Measurements from ENCODE around the gene CKLF.

Gene CKLF

GRCh38 chr16:66519482-66520373 lies 32.6 kb upstream of the CKLF start:
- DNase-seq, result no peak

GRCh38 chr16:66520406-66521170 lies 31.8 kb upstream of the CKLF start:
- DNase-seq, result no peak

GRCh38 chr16:66521252-66521713 lies 31.1 kb upstream of the CKLF start:
- DNase-seq, result no peak

DNA sequence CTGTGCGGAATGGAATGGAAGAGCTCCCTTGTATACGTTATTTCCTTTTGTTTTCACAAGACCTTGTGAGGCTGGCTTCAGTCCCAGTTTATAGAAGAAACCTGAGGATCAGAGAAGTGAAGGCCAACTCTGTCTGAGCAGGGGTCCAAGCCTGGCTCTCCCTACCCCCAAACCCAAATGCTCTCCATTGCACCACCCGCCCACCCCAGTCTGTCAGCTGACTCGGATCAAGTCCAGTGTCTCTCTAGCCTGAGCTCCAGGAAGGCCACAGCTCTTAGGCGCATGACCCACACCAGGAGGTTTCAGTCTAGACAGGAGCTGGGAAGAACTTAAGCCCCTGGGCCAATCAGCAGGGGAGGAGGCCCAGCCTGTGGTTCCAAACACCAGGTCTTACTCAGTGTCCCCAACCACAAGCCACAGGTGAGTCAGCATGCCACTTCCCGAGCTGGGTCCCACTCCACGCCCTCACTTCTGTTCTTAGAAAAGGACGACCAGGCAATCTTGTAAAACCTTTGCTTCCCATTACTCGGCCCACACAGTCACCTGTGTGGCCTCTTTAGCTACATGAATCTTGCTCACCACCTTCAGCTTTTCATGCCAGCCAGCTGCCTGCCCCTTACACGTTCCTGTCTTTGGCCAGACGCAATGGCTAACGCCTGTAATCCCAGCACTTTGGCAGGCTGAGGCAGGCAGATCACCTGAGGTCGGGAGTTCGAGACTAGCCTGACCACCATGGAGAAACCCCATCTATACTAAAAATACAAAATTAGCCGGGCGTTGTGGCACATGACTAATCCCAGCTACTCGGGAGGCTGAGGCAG lies 30.2 kb upstream of the CKLF start:
- DNase-seq, result no peak

- no peak for DNase-seq
Observed at GRCh38 chr16:66522816-66523590, 29.4 kb upstream of the CKLF start.

DNA sequence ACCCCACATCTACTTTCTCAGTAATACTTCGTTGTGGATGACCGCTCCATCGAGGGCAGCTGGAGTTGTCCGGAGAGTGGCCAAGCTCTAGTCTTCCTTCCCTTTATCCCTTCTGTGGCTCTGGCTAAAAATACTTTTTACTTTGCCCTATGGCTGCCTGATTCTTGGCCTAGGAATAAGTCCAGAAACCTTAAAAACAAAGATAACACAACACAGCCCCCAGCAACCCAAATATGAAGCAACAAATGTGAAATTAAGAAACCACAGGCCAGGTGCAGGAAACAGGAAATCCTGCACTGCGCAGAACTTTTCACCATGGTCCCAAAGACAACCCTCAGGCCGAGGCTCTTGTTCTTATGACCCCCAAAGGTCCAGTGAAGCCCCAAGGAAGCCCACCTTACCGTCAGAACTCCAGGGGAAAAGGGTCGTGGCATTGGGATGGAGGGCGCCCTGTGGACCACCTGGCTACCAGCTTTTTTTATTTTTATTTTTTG lies 28.5 kb upstream of the CKLF start:
- no peak for DNase-seq

- no peak for DNase-seq
Observed at GRCh38 chr16:66524601-66525164, 27.7 kb upstream of the CKLF start.

DNA sequence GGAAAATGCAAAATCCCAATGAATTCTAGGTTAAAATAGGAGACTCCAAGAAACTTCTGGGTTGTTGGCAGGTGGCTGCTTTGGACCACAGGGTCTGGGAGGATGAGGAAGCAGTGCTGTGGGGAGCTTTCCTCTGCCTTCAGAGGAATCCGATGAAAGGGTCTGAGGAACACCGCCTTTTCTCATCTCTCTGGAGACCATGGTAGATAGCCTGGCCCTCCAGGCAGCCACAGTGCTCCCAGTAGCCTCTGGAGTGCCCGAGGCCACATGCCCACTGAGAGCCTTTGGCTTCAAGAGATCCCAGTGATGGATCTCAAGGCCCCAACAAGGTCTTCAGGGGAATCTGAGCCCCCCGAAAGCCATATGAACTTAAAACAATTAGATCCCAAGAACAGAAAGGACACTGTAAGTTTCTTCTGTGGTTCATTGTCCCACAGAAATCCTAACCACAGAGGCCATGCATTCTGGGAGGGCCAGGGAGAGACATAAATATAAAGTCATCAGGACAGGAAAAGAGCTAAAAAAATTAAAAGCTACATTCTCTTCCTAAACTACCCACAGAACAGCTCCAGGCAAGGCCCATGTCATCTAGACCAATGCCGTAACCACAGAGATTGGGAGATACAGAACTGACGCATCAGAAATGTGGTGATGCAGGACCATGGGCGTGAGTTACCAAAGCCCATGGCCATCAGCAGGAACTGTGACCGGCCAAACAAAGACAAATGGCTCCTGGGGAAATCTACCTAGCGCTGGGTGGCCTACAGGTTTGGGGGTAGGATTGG lies 26.8 kb upstream of the CKLF start:
- no peak for DNase-seq

DNA sequence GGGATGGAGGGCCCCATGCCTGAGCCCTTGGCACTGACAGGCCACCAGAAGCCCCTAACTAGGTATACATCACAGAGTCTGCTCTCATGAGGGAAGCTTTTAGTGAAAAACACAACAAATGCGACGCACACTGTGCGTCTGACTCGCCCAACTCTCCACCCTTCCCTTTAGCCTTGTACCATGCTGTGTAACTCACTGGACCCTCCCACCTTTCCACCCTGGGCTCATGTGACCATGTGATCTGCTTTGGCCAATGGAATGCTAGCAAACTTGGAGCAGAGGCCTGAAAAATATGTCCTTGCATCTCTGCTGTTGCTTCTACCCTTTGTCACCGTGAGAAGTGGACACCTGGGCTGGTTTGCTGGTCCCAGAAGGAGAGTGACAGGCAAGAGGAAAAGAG lies 24.1 kb upstream of the CKLF start:
- DNase-seq, result no peak

DNA sequence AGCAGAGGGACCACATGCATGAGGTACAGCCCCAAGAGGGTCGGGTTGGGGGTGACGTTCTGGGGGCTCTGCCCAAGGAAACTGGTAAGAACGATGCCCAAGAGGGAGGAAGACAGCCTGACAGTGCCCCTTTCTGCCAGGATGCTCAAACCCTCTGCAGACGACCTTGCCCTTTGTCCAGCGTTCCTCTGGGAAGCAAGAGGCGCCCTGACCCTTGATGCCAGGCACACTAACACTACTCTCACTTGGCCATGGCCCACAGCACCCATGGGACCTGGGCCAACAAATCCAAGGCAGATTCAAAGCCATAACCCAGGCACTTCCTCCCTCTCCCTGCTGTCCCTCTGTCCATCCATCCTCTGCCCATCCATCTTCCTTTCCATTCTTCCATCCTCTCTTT lies 22.9 kb upstream of the CKLF start:
- DNase-seq, result no peak

- no peak for DNase-seq
Observed at GRCh38 chr16:66534376-66534799, 18.0 kb upstream of the CKLF start.

GRCh38 chr16:66536525-66536924 lies 15.9 kb upstream of the CKLF start:
- DNase-seq, result no peak

GRCh38 chr16:66537236-66537635 lies 15.1 kb upstream of the CKLF start:
- no peak for DNase-seq

GRCh38 chr16:66538910-66539309 lies 13.5 kb upstream of the CKLF start:
- no peak for DNase-seq

DNA sequence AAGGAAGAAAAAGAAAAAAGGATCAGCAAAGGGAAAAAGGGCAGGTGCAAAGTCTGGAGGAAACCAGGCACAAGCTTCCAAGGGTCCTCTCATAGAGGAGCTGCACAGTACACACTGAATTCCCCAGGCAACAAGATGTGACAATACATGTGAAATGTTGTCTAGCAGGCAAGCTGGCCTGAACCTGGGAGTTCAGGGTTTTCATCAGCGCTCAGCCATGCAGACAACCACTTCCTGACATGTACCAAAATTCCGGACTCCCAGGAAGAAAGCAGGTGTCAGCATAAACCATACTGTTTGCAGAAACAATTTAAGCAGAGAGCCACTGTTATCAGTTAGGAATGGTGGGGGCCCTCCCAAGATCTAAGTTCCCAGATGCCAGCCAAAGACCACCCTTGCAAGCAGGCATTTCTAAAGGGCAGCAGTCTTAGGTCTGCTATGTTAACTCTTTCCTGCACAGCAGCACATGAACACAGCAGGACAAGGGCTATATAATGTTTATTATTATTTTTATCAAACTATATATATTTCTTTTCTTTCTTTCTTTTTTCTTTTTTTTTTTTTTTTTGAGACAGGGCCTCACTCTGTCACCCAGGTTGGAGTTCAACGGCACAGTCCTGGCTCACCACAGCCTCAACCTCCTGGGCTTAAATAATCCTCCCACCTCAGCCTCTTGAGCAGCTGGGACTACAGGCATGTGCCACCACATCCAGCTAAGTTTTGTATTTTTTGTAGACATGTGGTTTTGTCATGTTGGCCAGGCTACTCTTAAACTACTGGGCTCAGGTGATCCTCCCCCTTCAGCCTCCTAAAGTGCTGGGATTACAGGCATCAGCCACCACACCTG lies 12.5 kb upstream of the CKLF start:
- DNase-seq, result no peak

DNA sequence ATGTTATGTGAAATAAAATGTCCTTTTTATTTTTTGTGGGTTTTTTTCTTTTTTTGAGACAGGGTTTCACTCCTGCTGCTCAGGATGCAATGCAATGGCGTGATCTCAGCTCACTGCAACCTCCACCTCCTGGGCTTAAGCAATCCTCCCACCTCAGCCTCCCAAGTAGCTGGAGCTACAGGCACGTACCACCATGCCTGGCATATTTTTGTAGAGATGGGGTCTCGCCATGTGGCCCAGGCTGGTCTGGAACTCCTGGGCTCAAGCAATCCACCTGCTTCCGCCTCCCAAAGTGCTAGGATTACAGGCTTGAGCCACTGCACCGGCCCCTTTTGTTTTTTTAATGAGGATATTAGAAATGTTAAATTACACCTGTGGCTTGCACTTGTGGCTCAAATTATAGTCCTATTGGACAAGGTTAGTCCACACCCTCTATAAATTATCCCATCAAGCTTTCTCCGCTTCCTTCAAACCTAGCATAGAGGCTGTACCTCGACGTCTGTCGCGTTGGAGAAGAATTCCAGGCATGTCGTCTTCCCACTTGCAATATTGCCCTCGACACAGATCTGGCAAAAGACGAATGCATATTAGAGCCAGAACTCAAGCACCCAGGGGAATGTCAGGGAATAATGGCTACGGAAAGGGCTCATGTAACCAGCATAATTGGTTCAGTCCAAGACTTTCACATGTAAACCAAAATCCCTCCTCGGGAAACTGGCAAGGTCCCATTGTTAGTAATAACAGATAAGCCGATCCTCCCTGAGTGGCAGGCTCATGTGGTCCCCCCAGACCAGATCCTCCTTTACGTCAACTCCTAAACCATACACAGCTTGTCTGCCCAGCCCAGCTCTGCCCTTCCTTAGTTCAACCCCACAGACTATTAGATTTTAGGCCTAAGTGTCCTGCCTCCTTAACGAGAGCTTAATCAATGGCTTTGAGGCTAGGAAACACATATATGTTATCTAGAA lies 10.7 kb upstream of the CKLF start:
- DNase-seq, result no peak

GRCh38 chr16:66542396-66542795 lies 10.0 kb upstream of the CKLF start:
- no peak for DNase-seq

DNA sequence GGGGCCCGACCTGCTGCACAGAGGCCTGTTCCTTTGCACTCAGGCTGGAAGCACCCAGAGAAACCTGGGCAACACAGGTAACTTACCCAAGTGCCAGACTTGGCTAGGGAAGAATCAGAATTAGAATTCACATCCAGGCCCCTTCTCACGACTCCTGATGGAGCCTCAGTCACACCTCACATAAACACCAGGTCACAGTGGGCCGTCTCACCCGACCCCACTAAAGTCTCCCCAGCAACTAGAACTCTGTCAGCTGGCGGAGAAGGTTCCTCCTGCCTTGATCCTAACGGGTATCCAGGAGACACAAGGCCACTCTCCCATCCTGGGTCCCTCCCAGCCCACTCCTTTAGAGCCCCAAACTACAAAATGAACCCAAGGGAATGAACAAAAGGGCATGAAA lies 8.8 kb upstream of the CKLF start:
- DNase-seq, result no peak
